MM.1S (cell line): ENCODE data around the gene CMTM2.

Source experiments
- DNase-seq: peaks from one replicate; pipeline ENCODE4 v3.0.0-alpha.2; 2015
- H2AFZ ChIP-seq: fragments of 300-600 bp; sonication (generic); 2 replicates; pipeline ENCODE4 v1.6.0; 2016; ENCODE audit warnings: antibody characterized with exemption, low read length
- H3F3A ChIP-seq: fragments of 300-600 bp; sonication (generic); 2 replicates; pipeline ENCODE4 v1.6.1; 2016; ENCODE audit warnings: mild to moderate bottlenecking, antibody characterized with exemption, low read length, moderate library complexity, mixed read lengths; ENCODE audit not compliant: insufficient read depth
- H3K27ac ChIP-seq: fragments of 300-600 bp; sonication (generic); 2 replicates; pipeline ENCODE4 v1.5.1; 2016; ENCODE audit warnings: mild to moderate bottlenecking, low read length
- H3K27me3 ChIP-seq: fragments of 300-600 bp; sonication (generic); replicated peaks from 2 replicates; pipeline ENCODE4 v1.6.0; 2016; ENCODE audit warnings: low read length; ENCODE audit not compliant: insufficient read depth
- H3K36me3 ChIP-seq: fragments of 300-600 bp; sonication (generic); replicated peaks from 2 replicates; pipeline ENCODE4 v1.6.1; 2016; ENCODE audit warnings: mild to moderate bottlenecking, low read length, mixed read lengths; ENCODE audit not compliant: insufficient read depth
- H3K4me1 ChIP-seq: fragments of 300-600 bp; sonication (generic); 2 replicates; pipeline ENCODE4 v1.6.1; 2016; ENCODE audit warnings: low read length, mixed read lengths
- H3K4me2 ChIP-seq: fragments of 300-600 bp; sonication (generic); 2 replicates; pipeline ENCODE4 v1.6.0; 2016; ENCODE audit warnings: low read depth, low read length
- H3K4me3 ChIP-seq: fragments of 300-600 bp; sonication (generic); 2 replicates; pipeline ENCODE4 v1.5.1; 2016; ENCODE audit warnings: low read length, mixed read lengths
- H3K79me2 ChIP-seq: fragments of 300-600 bp; sonication (generic); 2 replicates; pipeline ENCODE4 v1.6.1; 2016; ENCODE audit warnings: mixed run types, low read length, mixed read lengths
- H3K9ac ChIP-seq: fragments of 300-600 bp; sonication (generic); 2 replicates; pipeline ENCODE4 v1.6.1; 2016; ENCODE audit warnings: low read length, mixed read lengths
- H3K9me2 ChIP-seq: fragments of 300-600 bp; sonication (generic); replicated peaks from 2 replicates; pipeline ENCODE4 v1.6.1; 2016; ENCODE audit warnings: mild to moderate bottlenecking, low read length, mixed read lengths; ENCODE audit not compliant: insufficient read depth
- H3K9me3 ChIP-seq: fragments of 300-600 bp; sonication (generic); replicated peaks from 2 replicates; pipeline ENCODE4 v1.6.1; 2016; ENCODE audit warnings: mild to moderate bottlenecking, low read length, mixed read lengths; ENCODE audit not compliant: insufficient read depth
- H4K20me1 ChIP-seq: fragments of 300-600 bp; sonication (generic); 2 replicates; pipeline ENCODE4 v1.6.1; 2016; ENCODE audit warnings: mild to moderate bottlenecking, low read length, moderate library complexity, mixed read lengths; ENCODE audit not compliant: insufficient read depth
- EZH2 ChIP-seq: fragments of 300-600 bp; sonication (generic); optimal IDR thresholded peaks from 2 replicates; pipeline ENCODE3; 2017; ENCODE audit warnings: low read depth, mild to moderate bottlenecking, antibody characterized with exemption, low read length, mixed read lengths
- EZH2phosphoT487 ChIP-seq: fragments of 300-600 bp; sonication (generic); IDR thresholded peaks from 2 replicates; pipeline ENCODE4 v1.6.1; 2018; ENCODE audit warnings: antibody characterized with exemption, low read length
- TF ChIP-seq, protein P1 (sequence below): fragments of 300-600 bp; sonication (generic); IDR thresholded peaks from 2 replicates; pipeline ENCODE4 v1.5.1; 2016; ENCODE audit warnings: antibody characterized with exemption, low read length, mixed read lengths

CMTM2 gene

DNA sequence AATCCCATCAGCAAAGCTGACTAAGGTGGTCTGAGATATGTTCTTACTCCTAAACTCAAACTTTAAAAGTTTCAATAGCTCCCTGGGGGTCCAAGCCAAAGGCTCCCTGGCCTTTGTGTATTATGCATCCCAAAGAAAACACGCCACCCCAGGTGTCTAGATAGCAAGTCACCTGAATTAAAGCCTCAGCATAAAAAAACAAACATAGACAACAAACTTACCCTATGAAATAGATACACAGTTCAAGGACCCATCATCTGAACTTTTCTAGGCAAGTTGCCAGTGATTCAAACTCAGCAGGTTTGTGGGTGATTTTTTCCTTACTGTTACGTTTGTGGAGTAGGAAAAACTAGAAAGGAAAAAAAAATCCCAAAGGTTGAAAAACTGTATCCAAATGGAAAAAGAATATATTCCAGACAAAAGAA is 37.8 kb downstream of the CMTM2 start:
- TF ChIP-seq EZH2: no peak
- TF ChIP-seq EZH2phosphoT487: no peak
- TF ChIP-seq, protein P1, sequence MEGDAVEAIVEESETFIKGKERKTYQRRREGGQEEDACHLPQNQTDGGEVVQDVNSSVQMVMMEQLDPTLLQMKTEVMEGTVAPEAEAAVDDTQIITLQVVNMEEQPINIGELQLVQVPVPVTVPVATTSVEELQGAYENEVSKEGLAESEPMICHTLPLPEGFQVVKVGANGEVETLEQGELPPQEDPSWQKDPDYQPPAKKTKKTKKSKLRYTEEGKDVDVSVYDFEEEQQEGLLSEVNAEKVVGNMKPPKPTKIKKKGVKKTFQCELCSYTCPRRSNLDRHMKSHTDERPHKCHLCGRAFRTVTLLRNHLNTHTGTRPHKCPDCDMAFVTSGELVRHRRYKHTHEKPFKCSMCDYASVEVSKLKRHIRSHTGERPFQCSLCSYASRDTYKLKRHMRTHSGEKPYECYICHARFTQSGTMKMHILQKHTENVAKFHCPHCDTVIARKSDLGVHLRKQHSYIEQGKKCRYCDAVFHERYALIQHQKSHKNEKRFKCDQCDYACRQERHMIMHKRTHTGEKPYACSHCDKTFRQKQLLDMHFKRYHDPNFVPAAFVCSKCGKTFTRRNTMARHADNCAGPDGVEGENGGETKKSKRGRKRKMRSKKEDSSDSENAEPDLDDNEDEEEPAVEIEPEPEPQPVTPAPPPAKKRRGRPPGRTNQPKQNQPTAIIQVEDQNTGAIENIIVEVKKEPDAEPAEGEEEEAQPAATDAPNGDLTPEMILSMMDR: no peak
- no peaks in the 10 kb centered on the region for H3K9me2 ChIP-seq
- H3K4me2 ChIP-seq: no peak overlapping the region
- no peaks in the 10 kb centered on the region for H3K36me3 ChIP-seq
- no peaks in the 10 kb centered on the region for H3K27me3 ChIP-seq
- H3K9ac ChIP-seq: no peak overlapping the region
- H3K9me3 ChIP-seq: no peaks in the 10 kb centered on the region
- no peak overlapping the region for H3K4me3 ChIP-seq
- no peak overlapping the region for H2AFZ ChIP-seq
- no peaks in the 10 kb centered on the region for H3K79me2 ChIP-seq
- H3K27ac ChIP-seq: no peak overlapping the region
- DNase-seq: no peak
- H3K4me1 ChIP-seq: no peaks in the 10 kb centered on the region
- no peaks in the 10 kb centered on the region for H4K20me1 ChIP-seq
- H3F3A ChIP-seq: no peaks in the 10 kb centered on the region

DNA sequence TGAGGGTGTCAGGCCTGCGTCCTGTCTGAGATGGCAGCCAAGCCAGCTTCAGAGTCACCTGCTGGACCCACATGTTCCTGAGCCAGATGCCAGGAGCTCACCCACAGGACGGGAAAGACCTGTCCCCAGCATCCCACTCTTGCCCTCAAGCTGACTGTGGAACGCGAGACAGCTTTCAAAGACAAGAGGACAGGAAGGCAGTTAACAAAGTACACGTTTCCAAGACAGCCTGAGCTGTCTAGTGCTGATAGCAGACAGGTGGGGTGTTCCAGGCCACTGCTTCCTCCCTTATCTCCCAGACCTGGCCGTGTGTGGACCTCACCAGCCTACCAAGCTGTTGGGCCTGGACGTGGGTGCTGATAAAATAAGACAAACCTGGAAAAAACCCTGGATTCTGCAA is 38.5 kb downstream of the CMTM2 start:
- no peak overlapping the region for H3K4me2 ChIP-seq
- no peaks in the 10 kb centered on the region for H3K27me3 ChIP-seq
- DNase-seq: no peak
- H3K4me3 ChIP-seq: no peak overlapping the region
- no peak overlapping the region for H3K27ac ChIP-seq
- no peaks in the 10 kb centered on the region for H3F3A ChIP-seq
- no peaks in the 10 kb centered on the region for H3K4me1 ChIP-seq
- no peaks in the 10 kb centered on the region for H3K9me2 ChIP-seq
- TF ChIP-seq EZH2 (no peak), EZH2phosphoT487 (no peak)
- H3K79me2 ChIP-seq: no peaks in the 10 kb centered on the region
- H2AFZ ChIP-seq: no peak overlapping the region
- no peak overlapping the region for H3K9ac ChIP-seq
- H3K36me3 ChIP-seq: no peaks in the 10 kb centered on the region
- H3K9me3 ChIP-seq: no peaks in the 10 kb centered on the region
- no peaks in the 10 kb centered on the region for H4K20me1 ChIP-seq

DNA sequence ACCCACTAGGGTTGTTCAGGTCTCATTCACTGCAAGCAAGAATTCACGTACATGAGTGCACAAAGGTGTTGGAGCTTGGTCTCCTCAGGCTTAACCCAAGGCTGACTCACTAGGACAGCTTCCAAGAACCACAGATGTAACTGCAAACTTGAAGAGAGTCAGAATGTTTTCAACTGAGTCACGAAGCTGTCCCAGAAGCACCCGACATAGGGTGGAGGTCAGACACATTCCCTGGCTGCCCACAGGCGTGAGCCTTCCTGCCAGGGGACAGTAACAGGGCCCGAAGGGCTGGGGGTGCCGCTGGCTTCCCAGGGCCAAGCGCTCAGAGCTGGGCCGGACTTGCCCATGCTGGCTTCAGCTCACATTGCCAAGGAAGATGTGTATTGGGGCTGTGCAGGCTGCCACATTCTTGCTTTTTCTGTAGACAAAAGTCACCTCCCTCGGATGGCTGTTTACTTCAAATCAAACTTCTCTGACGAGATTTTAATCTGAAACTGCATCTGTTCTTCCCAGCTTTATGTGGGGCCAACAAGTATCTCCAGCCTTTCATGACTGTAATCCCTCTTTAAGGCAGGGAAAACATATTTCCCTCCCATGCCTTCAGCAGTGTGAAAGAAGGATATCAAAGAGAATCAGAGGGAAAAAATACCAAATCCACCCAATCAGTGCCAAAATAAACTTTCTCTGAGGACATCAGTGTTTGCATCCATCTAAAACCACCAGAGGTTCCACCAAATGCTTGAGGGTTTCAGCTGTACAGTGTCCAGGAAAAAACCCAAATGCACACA is 39.5 kb downstream of the CMTM2 start:
- no peaks in the 10 kb centered on the region for H3K79me2 ChIP-seq
- TF ChIP-seq, protein P1: no peak
- TF ChIP-seq EZH2 (no peak), EZH2phosphoT487 (no peak)
- no peaks in the 10 kb centered on the region for H3K36me3 ChIP-seq
- no peaks in the 10 kb centered on the region for H3F3A ChIP-seq
- no peak overlapping the region for H2AFZ ChIP-seq
- no peaks in the 10 kb centered on the region for H3K9me3 ChIP-seq
- no peak overlapping the region for H3K9ac ChIP-seq
- no peaks in the 10 kb centered on the region for H3K9me2 ChIP-seq
- H3K4me1 ChIP-seq: no peaks in the 10 kb centered on the region
- no peak overlapping the region for H3K27ac ChIP-seq
- no peak overlapping the region for H3K4me2 ChIP-seq
- H3K4me3 ChIP-seq: no peak overlapping the region
- no peaks in the 10 kb centered on the region for H3K27me3 ChIP-seq
- no peak for DNase-seq
- no peaks in the 10 kb centered on the region for H4K20me1 ChIP-seq
